Ovary (tissue), 9 donors: ENCODE measurements around the gene AZU1. TPM values are rescaled to one million over a fixed set of nuclear protein-coding genes. Genes with fewer than 3 reads are reported as not detected.

Source experiments
- DNase-seq, 5 donors: peaks; one replicate each; pipeline ENCODE4 v3.0.0-alpha.2; 2019 to 2020
- H3K27ac ChIP-seq, 2 donors: fragments of 200-600 bp; one replicate each; pipeline versions ENCODE4 v1.5.1 to v1.8.0; 2019 to 2022
- H3K27me3 ChIP-seq: fragments of 200-600 bp; one replicate; pipeline ENCODE4 v1.8.0; 2022
- H3K36me3 ChIP-seq: fragments of 200-600 bp; sonication (generic); one replicate; pipeline ENCODE4 v1.5.1; 2019
- H3K4me1 ChIP-seq: one replicate; pipeline ENCODE4 v1.8.1; 2013; ENCODE audit warnings: mild to moderate bottlenecking, moderate library complexity; ENCODE audit not compliant: insufficient read depth
- H3K4me3 ChIP-seq: fragments of 200-600 bp; sonication (generic); one replicate; pipeline ENCODE4 v1.5.1; 2017
- H3K9me3 ChIP-seq, 2 donors: fragments of 200-600 bp in 1 of 2; sonication (generic) in 1 of 2; one replicate each; pipeline versions ENCODE4 v1.5.1 to v1.8.1; 2013 to 2019; ENCODE audit warnings: mild to moderate bottlenecking in 1 of 2, moderate library complexity in 1 of 2
- CTCF ChIP-seq, 3 donors: fragments of 450-650 bp in 2 of 3; fragments of 200-600 bp in 1 of 3; IDR thresholded peaks; one replicate each; pipeline versions ENCODE4 v1.5.1 to v1.8.0; 2016 to 2022; ENCODE audit warnings: antibody characterized with exemption in 3 of 3, mild to moderate bottlenecking in 1 of 3
- EP300 ChIP-seq: sonication (generic); formaldehyde crosslinking; IDR thresholded peaks from one replicate; pipeline ENCODE4 v1.6.1; 2017; ENCODE audit warnings: antibody characterized with exemption
- POLR2A ChIP-seq: fragments of 450-650 bp; IDR thresholded peaks from one replicate; pipeline ENCODE4 v1.6.1; 2017; ENCODE audit warnings: antibody characterized with exemption, mild to moderate bottlenecking, moderate library complexity
- WGBS, 3 donors: extraction: QIAGEN DNeasy Blood & Tissue Kit in 1 of 3; methylation state at CpG; one replicate each; pipeline versions ENCODE4 v1.1.5 to v1.1.7; 2013 to 2017; 5-methylcytosine and 5-hydroxymethylcytosine counted together
- intact Hi-C, 4 donors: fragments of 100-400 bp; cut with DNase I; formaldehyde crosslinking; loops; one replicate each; pipeline versions ENCODE4 v1.11.0 to v1.15.1; 2022 to 2023
- polyA plus RNA-seq, 2 donors: library from polyadenylated mRNA; stranded (reverse); fragments of 200-250 nt in 1 of 2; fragments of 350-450 nt in 1 of 2; fragmentation: Illumina TruSeq in 1 of 2; extraction: RNeasy Lipid Tissue Mini Kit (QIAGEN cat#74804) in 1 of 2; gene quantifications; one replicate each; pipeline ENCODE4 v1.2.3, GENCODE V29; 2013 to 2014
- total RNA-seq, 7 donors: library from RNA; depleted of rRNA in 2 of 7; stranded (reverse); fragments of >200 nt in 2 of 7; fragmentation: NEBNext Ultra II Directional in 3 of 7; extraction: Animal tissue kit (Norgen Biotek cat#: 25700) in 3 of 7; gene quantifications; one replicate each; pipeline versions ENCODE4 v1.1.0 to v1.2.4, GENCODE V29; 2016 to 2023
- donor health status: DM: no; HTN: no; CAD: no; lungs with moderate emphysema.
- donor health status: DM: no; HTN: no; CAD: no.
- donor health status: Bipolar disorder and iron deficiency.
- donor health status: DM: yes; HTN: yes; CAD: no.
- donor health status: DM: no; HTN: no; CAD: no.
- donor health status: DM: yes; HTN: yes; CAD: no.

AZU1 gene
- total and polyA plus RNA-seq, 9 donors: 0.11 to 1.0 TPM; not detected in 7

- H3K27me3 ChIP-seq: no peaks in the 10 kb centered on the region
- H3K9me3 ChIP-seq: no peaks in the 10 kb centered on the region
- no peak overlapping the region for H3K4me3 ChIP-seq
- H3K36me3 ChIP-seq: no peaks in the 10 kb centered on the region
- peak in 1 of 5 donors; percentile 22 for DNase-seq
- H3K4me1 ChIP-seq: peaks cover 13% of the 10 kb centered on the region
- no peak overlapping the region for H3K27ac ChIP-seq
- no peak for TF ChIP-seq POLR2A
- no peak for TF ChIP-seq EP300
- TF ChIP-seq CTCF (IDR thresholded peaks at IDR 0.05): no peak
- intact Hi-C loops: no loop called here
- WGBS, 3 donors: 82 to 88% (median 82%) methylated on average over 34 of the region's 34 CpGs
These were observed 20.7 kb upstream of the AZU1 start for GRCh38 chr19:806815-807421.

GRCh38 chr19:807627-808422 is 19.8 kb upstream of the AZU1 start:
- Histone ChIP-seq H3K27ac (no peak overlapping the region), H3K36me3 (no peaks in the 10 kb centered on the region), H3K4me3 (no peak overlapping the region), H3K4me1 (peaks cover 5% of the 10 kb centered on the region), H3K9me3 (no peaks in the 10 kb centered on the region), H3K27me3 (no peaks in the 10 kb centered on the region)
- 86 to 89% (median 87%) methylated on average over 41 to 44 of the region's 44 CpGs for WGBS, 3 donors
- intact Hi-C loops: no loop called here
- DNase-seq: peak in 1 of 5 donors; percentile 23
- TF ChIP-seq EP300 (no peak), CTCF (IDR thresholded peaks at IDR 0.05) (no peak), POLR2A (no peak)

GRCh38 chr19:808423-808775 is 19.2 kb upstream of the AZU1 start:
- H3K4me1 ChIP-seq: no peaks in the 10 kb centered on the region
- peak in 1 of 5 donors; percentile 19 for DNase-seq
- H3K9me3 ChIP-seq: no peaks in the 10 kb centered on the region
- intact Hi-C loops: no loop called here
- H3K27ac ChIP-seq: no peak overlapping the region
- H3K27me3 ChIP-seq: no peaks in the 10 kb centered on the region
- no peak overlapping the region for H3K4me3 ChIP-seq
- 87 to 88% (median 87%) methylated on average over 25 to 26 of the region's 26 CpGs for WGBS, 3 donors
- H3K36me3 ChIP-seq: no peaks in the 10 kb centered on the region
- TF ChIP-seq EP300: no peak
- TF ChIP-seq POLR2A: no peak
- TF ChIP-seq CTCF (IDR thresholded peaks at IDR 0.05): no peak

GRCh38 chr19:810077-810855 is 17.4 kb upstream of the AZU1 start:
- WGBS, 3 donors: 57 to 61% (median 60%) methylated on average over 30 of the region's 30 CpGs
- no peaks in the 10 kb centered on the region for H3K36me3 ChIP-seq
- H3K27me3 ChIP-seq: no peaks in the 10 kb centered on the region
- no peaks in the 10 kb centered on the region for H3K9me3 ChIP-seq
- DNase-seq: peak in 2 of 5 donors; percentile 44 to 54
- TF ChIP-seq EP300: no peak
- no peak for TF ChIP-seq POLR2A
- no peak for TF ChIP-seq CTCF (IDR thresholded peaks at IDR 0.05)
- H3K4me3 ChIP-seq: no peak overlapping the region
- H3K4me1 ChIP-seq: no peaks in the 10 kb centered on the region
- H3K27ac ChIP-seq: no peak overlapping the region
- intact Hi-C loops: no loop called here
